GM21825 (cell line): ENCODE measurements around the gene LRWD1.
"Not testable (repeated sequence)": the region's sequence is repeated elsewhere in the genome, so short reads cannot be mapped to it uniquely, and the experiment has no call there.

Source experiments
- ATAC-seq: cut with Tn5 transposase; IDR thresholded peaks from one replicate; pipeline ENCODE4 v1.9.1; 2021; ENCODE audit warnings: mild to moderate bottlenecking, moderate library complexity; ENCODE audit not compliant: unreplicated experiment

Gene LRWD1

GRCh38 chr7:102494026-102494425 lies 29.2 kb downstream of the LRWD1 start:
- peak; percentile 0 for ATAC-seq

GRCh38 chr7:102494473-102495149 lies 29.8 kb downstream of the LRWD1 start:
- ATAC-seq = peak; percentile 65

GRCh38 chr7:102496861-102497260 lies 32.1 kb downstream of the LRWD1 start:
- not testable (repeated sequence) for ATAC-seq

DNA sequence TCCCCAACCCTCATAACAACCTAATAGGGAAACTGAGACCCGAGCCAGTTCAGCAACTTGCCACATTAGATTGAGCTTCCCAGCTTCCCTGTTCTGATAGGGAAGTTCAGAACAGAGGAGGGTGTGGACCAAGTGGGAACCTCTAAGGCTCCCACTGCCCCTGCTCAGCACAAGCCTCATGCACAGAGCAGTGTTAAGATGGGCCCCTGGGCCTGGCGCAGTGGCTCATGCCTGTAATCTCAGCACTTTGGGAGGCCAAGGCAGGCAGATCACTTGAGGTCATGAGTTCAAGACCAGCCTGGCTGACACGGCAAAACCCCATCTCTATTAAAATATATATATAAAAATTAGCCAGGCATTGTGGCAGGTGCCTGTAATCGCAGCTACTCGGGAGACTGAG lies 32.5 kb downstream of the LRWD1 start:
- ATAC-seq = not testable (repeated sequence)

DNA sequence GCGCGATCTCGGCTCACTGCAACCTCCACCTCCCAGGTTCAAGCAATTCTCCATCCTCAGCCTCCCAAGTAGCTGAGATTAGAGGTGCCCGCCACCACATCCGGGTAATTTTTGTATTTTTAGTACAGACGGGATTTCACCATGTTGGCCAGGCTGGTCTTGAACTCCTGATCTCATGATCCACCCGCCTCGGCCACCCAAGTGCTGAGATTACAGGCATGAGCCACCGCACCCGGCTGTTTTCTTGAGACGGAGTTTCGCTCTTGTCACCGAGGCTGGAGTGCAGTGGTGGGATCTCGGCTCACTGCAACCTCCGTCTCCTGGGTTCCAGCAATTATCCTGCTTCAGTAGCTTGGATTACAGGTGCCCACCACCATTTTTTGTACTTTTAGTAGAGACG lies 33.5 kb downstream of the LRWD1 start:
- ATAC-seq = not testable (repeated sequence)

GRCh38 chr7:102503141-102503540 lies 38.4 kb downstream of the LRWD1 start:
- not testable (repeated sequence) for ATAC-seq

- ATAC-seq = not testable (repeated sequence)
Observed at GRCh38 chr7:102505298-102506185, 40.8 kb downstream of the LRWD1 start.

DNA sequence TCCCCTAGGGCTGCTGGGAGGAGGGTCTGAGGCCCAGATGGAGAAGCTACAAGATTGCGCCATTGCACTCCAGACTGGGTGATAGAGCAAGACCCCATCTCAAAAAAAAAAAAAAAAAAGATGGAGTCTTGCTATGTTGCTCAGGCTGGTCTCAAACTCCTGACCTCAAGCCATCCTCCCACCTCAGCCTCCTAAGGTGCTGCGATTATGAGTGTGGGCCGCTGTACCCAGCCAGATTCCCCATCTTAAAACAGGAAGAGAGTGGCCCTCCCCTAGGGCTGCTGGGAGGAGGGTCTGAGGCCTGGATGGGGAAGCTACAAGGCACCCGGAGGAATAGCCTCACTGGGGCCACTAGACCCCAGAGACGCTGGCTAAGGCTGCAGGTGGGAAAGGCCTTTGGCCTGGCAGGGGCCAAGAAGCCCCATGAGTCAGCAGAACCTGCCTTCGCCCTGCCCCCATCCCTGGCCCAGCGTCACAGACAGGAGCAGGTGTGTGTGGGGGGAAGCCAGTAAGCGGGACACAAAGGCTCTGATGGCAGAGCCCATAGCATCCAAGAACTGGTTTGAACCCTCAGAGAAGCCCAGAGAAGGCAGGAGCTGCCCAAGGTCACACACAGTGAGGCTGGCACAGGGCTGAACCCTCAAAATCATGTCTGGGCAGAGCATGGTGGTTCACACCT lies 42.8 kb downstream of the LRWD1 start:
- ATAC-seq = not testable (repeated sequence)

GRCh38 chr7:102510575-102510974 lies 45.8 kb downstream of the LRWD1 start:
- ATAC-seq = not testable (repeated sequence)

GRCh38 chr7:102511860-102512522 lies 47.2 kb downstream of the LRWD1 start:
- ATAC-seq = peak; percentile 31

DNA sequence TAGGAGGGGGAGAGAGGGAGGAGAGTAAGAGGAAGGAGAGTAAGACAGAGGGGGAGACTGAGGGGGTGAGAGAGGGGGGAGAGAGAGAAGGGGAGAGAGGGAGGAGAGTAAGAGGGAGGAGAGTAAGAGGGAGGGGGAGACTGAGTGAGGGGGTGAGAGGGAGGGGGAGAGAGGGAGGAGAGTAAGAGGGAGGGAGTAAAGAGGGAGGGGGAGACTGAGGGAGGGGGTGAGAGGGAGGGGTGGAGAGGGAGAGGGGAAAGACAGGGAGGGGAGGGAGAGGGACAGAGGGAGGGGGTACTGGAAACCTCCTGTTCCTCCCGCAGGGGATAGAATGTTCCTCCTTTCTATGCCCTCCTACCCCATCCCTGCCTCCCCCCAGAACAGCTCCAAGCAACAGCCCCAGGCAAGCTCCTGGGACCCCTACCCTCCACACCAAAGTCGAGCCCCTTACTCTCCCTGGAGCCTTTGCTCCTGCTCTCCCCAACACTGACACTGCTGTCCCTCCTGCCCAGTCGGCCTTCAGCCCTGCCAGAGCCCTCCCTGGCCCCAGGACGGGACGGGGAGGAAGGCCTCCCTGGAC lies 47.9 kb downstream of the LRWD1 start:
- not testable (repeated sequence) for ATAC-seq

- peak; percentile 52 for ATAC-seq
Observed at GRCh38 chr7:102514881-102515721, 50.3 kb downstream of the LRWD1 start.

GRCh38 chr7:102515889-102516288 lies 51.1 kb downstream of the LRWD1 start:
- ATAC-seq = peak; percentile 0

GRCh38 chr7:102516951-102517350 lies 52.2 kb downstream of the LRWD1 start:
- not testable (repeated sequence) for ATAC-seq

- peak; percentile 65 for ATAC-seq
Observed at GRCh38 chr7:102517550-102518147, 52.9 kb downstream of the LRWD1 start, which contains the start of gene RASA4B. Gene RASA4B, minus strand, starts transcription at chr7:102517777. Its CDS starts 67 bp downstream, at chr7:102517710.

DNA sequence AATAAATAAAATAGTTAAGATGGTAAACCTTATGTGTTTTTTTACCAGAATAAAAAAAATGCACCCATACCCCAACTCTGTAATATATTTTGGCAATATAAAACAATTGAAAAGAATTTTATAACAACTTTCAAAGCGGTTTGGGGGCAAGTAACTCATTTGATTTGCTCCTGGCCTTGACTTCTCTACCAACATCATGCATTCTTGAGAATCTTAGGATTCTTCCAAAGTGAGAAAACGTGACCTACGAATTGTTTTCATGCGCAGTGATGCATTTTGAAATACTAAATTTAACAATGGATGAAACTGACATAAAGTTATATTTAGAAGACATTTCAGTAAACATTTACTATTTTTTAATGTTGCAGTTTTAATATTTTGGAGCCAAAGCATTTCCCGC lies 56.0 kb downstream of the LRWD1 start:
- not testable (repeated sequence) for ATAC-seq
